GM12878 (cell line): ENCODE measurements around the gene CSF1R. TPM values are rescaled to one million over a fixed set of nuclear protein-coding genes. Genes with fewer than 3 reads are reported as not detected.

Source experiments
- E2F4 ChIP-seq: IDR thresholded peaks from 2 replicates; pipeline ENCODE4 v1.6.1; 2012; ENCODE audit warnings: low read depth, low read length, improper control_type of control experiment
- KDM1A ChIP-seq: fragments of 200-600 bp; sonication (generic); IDR thresholded peaks from 2 replicates; pipeline ENCODE4 v1.6.1; 2016; ENCODE audit warnings: borderline replicate concordance
- MEF2B ChIP-seq: fragments of 450-650 bp; IDR thresholded peaks from 2 replicates; pipeline ENCODE4 v1.6.1; 2018; ENCODE audit warnings: mild to moderate bottlenecking, moderate library complexity; ENCODE audit not compliant: partially characterized antibody, poor library complexity, severe bottlenecking
- NBN ChIP-seq: fragments of 450-650 bp; IDR thresholded peaks from 2 replicates; pipeline ENCODE4 v1.6.1; 2016
- NR2C1 ChIP-seq: fragments of 450-650 bp; IDR thresholded peaks from 2 replicates; pipeline ENCODE4 v1.6.1; 2017; ENCODE audit warnings: antibody characterized with exemption, mild to moderate bottlenecking, moderate library complexity
- PML ChIP-seq: IDR thresholded peaks from 2 replicates; pipeline ENCODE4 v1.6.1; 2012; ENCODE audit warnings: low read length, inconsistent platforms
- PRDM15 ChIP-seq: fragments of 450-650 bp; formaldehyde crosslinking; IDR thresholded peaks from 2 replicates; pipeline ENCODE4 v1.4.0; 2020; ENCODE audit warnings: mild to moderate bottlenecking, moderate library complexity
- RUNX3 ChIP-seq: IDR thresholded peaks from 2 replicates; pipeline ENCODE4 v1.6.1; 2012; ENCODE audit warnings: low read length, inconsistent platforms
- SMAD1 ChIP-seq: fragments of 450-650 bp; IDR thresholded peaks from 2 replicates; pipeline ENCODE4 v1.6.1; 2018; ENCODE audit warnings: mild to moderate bottlenecking, low read depth; ENCODE audit not compliant: partially characterized antibody
- ZNF592 ChIP-seq: fragments of 450-650 bp; IDR thresholded peaks from 2 replicates; pipeline ENCODE4 v1.6.1; 2017; ENCODE audit warnings: mild to moderate bottlenecking, moderate library complexity
- polyA plus RNA-seq, 11 experiments: library from polyadenylated mRNA; depleted of rRNA in 4 of 11; unstranded in 6 of 11; stranded (reverse) in 5 of 11; fragments of >200 nt; fragmentation: Nextera tagmentation in 4 of 11; fragmentation: Illumina TruSeq in 1 of 11; extraction: Ambion mirVana in 4 of 11; extraction: Trizol in 1 of 11; gene quantifications; 1 replicate in 1 of 11; 2 replicates in 10 of 11; pipeline versions ENCODE4 v1.2.1 to v1.2.3, GENCODE V29; 2011 to 2016; ENCODE audit warnings: inconsistent platforms in 2 of 11, missing spikeins in 2 of 11, low read depth in 1 of 11
- total RNA-seq, 4 experiments: library from RNA; depleted of rRNA in 3 of 4; stranded (reverse); fragments of >200 nt in 3 of 4; fragmentation: Illumina TruSeq in 1 of 4; extraction: Trizol in 1 of 4; gene quantifications; 2 replicates each; pipeline versions ENCODE4 v1.2.1 to v1.2.3, GENCODE V29; 2013 to 2021

The CSF1R gene
- total and polyA plus RNA-seq, 10 of the 15 experiments (the other 5 are each of a cell fraction or from before 2014, with no cell fraction given): 0.35 to 3.6 (median 1.2) TPM

- TF ChIP-seq KDM1A (no peak), PML (no peak), MEF2B (no peak), RUNX3 (no peak), E2F4 (no peak), NBN (no peak), PRDM15 (CRISPR knock-in tag) (no peak), ZNF592 (no peak), NR2C1 (no peak), SMAD1 (no peak)
- TF ChIP-seq, all 136 proteins: peak for 0
These were observed 30.3 kb downstream of the CSF1R start (continued) for GRCh38 chr5:150056075-150056443.
